Astrocyte (in vitro differentiated cells and primary cell): ENCODE measurements around the gene ICOSLG. TPM values are rescaled to one million over a fixed set of nuclear protein-coding genes. Genes with fewer than 3 reads are reported as not detected.

ENCODE experiments used
- DNase-seq: peaks from one replicate; pipeline ENCODE4 v3.0.0-alpha.2; 2010; ENCODE audit warnings: low read depth
- FAIRE-seq: peaks from 2 replicates; lab custom pipeline; 2011; peaks lifted over from hg19 to GRCh38; lab: Jason Lieb, UNC
- H2AFZ ChIP-seq: 2 replicates; pipeline ENCODE4 v1.6.0; 2012; ENCODE audit warnings: low read depth, low read length, inconsistent platforms
- H3K27ac ChIP-seq: 2 replicates; pipeline ENCODE4 v1.5.1; 2011; ENCODE audit warnings: low read depth, low read length, inconsistent platforms
- H3K27me3 ChIP-seq: 2 replicates; pipeline ENCODE4 v1.6.0; 2011; ENCODE audit warnings: low read length, inconsistent platforms; ENCODE audit not compliant: insufficient read depth
- H3K36me3 ChIP-seq: 2 replicates; pipeline ENCODE4 v1.5.1; 2011; ENCODE audit warnings: low read length, inconsistent platforms; ENCODE audit not compliant: insufficient read depth
- H3K4me1 ChIP-seq: 2 replicates; pipeline ENCODE4 v1.5.1; 2011; ENCODE audit warnings: low read length, inconsistent platforms; ENCODE audit not compliant: insufficient read depth
- H3K4me2 ChIP-seq: 2 replicates; pipeline ENCODE4 v1.6.0; 2012; ENCODE audit warnings: low read length, inconsistent platforms
- H3K4me3 ChIP-seq: 2 replicates; pipeline ENCODE4 v1.5.1; 2011; ENCODE audit warnings: low read depth, mild to moderate bottlenecking, low read length, inconsistent platforms; ENCODE audit not compliant: insufficient read depth
- H3K79me2 ChIP-seq: 2 replicates; pipeline ENCODE4 v1.6.0; 2012; ENCODE audit warnings: mild to moderate bottlenecking, low read length, inconsistent platforms; ENCODE audit not compliant: insufficient read depth
- H3K9ac ChIP-seq: 2 replicates; pipeline ENCODE4 v1.6.0; 2012; ENCODE audit warnings: mild to moderate bottlenecking, low read length, inconsistent platforms
- H3K9me3 ChIP-seq: 2 replicates; pipeline ENCODE4 v1.5.1; 2012; ENCODE audit warnings: low read depth, mild to moderate bottlenecking, low read length, inconsistent platforms; ENCODE audit not compliant: insufficient read depth
- H4K20me1 ChIP-seq: 2 replicates; pipeline ENCODE4 v1.6.0; 2012; ENCODE audit warnings: low read length, inconsistent platforms; ENCODE audit not compliant: insufficient read depth
- H3K27ac Mint-ChIP-seq: one replicate; pipeline ENCODE4 v1.8.0; 2021; ENCODE audit warnings: mild to moderate bottlenecking, mixed read lengths; ENCODE audit not compliant: unreplicated experiment
- H3K27me3 Mint-ChIP-seq: one replicate; pipeline ENCODE4 v1.8.0; 2021; ENCODE audit warnings: low read depth, mixed read lengths; ENCODE audit not compliant: unreplicated experiment
- H3K36me3 Mint-ChIP-seq: one replicate; pipeline ENCODE4 v1.8.0; 2021; ENCODE audit warnings: low read depth, mixed read lengths; ENCODE audit not compliant: unreplicated experiment
- H3K4me1 Mint-ChIP-seq: one replicate; pipeline ENCODE4 v1.8.0; 2021; ENCODE audit warnings: low read depth, mixed read lengths; ENCODE audit not compliant: unreplicated experiment
- H3K4me3 Mint-ChIP-seq: one replicate; pipeline ENCODE4 v1.8.0; 2021; ENCODE audit warnings: mild to moderate bottlenecking, moderate library complexity, mixed read lengths; ENCODE audit not compliant: unreplicated experiment
- H3K9me3 Mint-ChIP-seq: one replicate; pipeline ENCODE4 v1.8.0; 2021; ENCODE audit warnings: mild to moderate bottlenecking, mixed read lengths; ENCODE audit not compliant: unreplicated experiment
- CTCF ChIP-seq: IDR thresholded peaks from 2 replicates; pipeline ENCODE4 v1.5.1; 2011; ENCODE audit warnings: low read depth, mild to moderate bottlenecking, inconsistent platforms, low read length, moderate library complexity; ENCODE audit not compliant: insufficient read depth
- EZH2 ChIP-seq: IDR thresholded peaks from 2 replicates; pipeline ENCODE4 v1.6.1; 2012; ENCODE audit warnings: mild to moderate bottlenecking, low read length, inconsistent platforms; ENCODE audit not compliant: insufficient read depth
- total RNA-seq: library from RNA; stranded (reverse); gene quantifications from 2 replicates; pipeline ENCODE4 v1.2.1, GENCODE V29; 2021

Gene ICOSLG
- total RNA-seq, 1 donor from 2014 or later = 4.7 TPM

- Mint-ChIP-seq H3K27ac (no peak overlapping the region), H3K4me3 (no peak overlapping the region), H3K27me3 (peaks cover 17% of the 10 kb centered on the region), H3K36me3 (no peaks in the 10 kb centered on the region), H3K9me3 (no peaks in the 10 kb centered on the region), H3K4me1 (no peaks in the 10 kb centered on the region)
- no peak for TF ChIP-seq CTCF
- TF ChIP-seq EZH2 = no peak
- Histone ChIP-seq H3K4me1 (no peaks in the 10 kb centered on the region), H3K4me3 (no peak overlapping the region), H3K27ac (no peak overlapping the region), H2AFZ (no peak overlapping the region), H4K20me1 (no peaks in the 10 kb centered on the region), H3K4me2 (no peak overlapping the region), H3K9ac (no peak overlapping the region), H3K36me3 (no peaks in the 10 kb centered on the region), H3K27me3 (no peaks in the 10 kb centered on the region), H3K79me2 (no peaks in the 10 kb centered on the region), H3K9me3 (no peaks in the 10 kb centered on the region)
- no peak for DNase-seq
- no peak for FAIRE-seq
These were observed 28.3 kb upstream of the ICOSLG start for GRCh38 chr21:44269090-44269489.

- Histone ChIP-seq H3K79me2 (no peaks in the 10 kb centered on the region), H3K4me3 (no peak overlapping the region)
- H3K4me1 Mint-ChIP-seq = no peaks in the 10 kb centered on the region
These were observed 27.0 kb upstream of the ICOSLG start for GRCh38 chr21:44267655-44268142.

More at GRCh38 chr21:44267655-44268142, 27.0 kb upstream of the ICOSLG start:
- H2AFZ ChIP-seq = no peak overlapping the region
- no peak overlapping the region for H3K27ac ChIP-seq
- no peak for DNase-seq
- Mint-ChIP-seq H3K27me3 (peaks cover 14% of the 10 kb centered on the region), H3K4me3 (no peak overlapping the region), H3K9me3 (no peaks in the 10 kb centered on the region), H3K27ac (no peak overlapping the region), H3K36me3 (no peaks in the 10 kb centered on the region)
- H3K36me3 ChIP-seq = no peaks in the 10 kb centered on the region
- TF ChIP-seq EZH2 (no peak), CTCF (no peak)
- H4K20me1 ChIP-seq = no peaks in the 10 kb centered on the region
- no peak for FAIRE-seq
- H3K4me1 ChIP-seq = no peaks in the 10 kb centered on the region
- H3K9ac ChIP-seq = no peak overlapping the region
- H3K27me3 ChIP-seq = no peaks in the 10 kb centered on the region
- H3K9me3 ChIP-seq = no peaks in the 10 kb centered on the region
- H3K4me2 ChIP-seq = no peak overlapping the region
